Endothelial cell of umbilical vein (primary cell): Measurements from ENCODE around the gene ARMC7.

Source experiments
- EZH2 ChIP-seq: IDR thresholded peaks from 2 replicates; pipeline ENCODE4 v1.6.1; 2012; ENCODE audit warnings: borderline replicate concordance, low read depth, mild to moderate bottlenecking, moderate library complexity, low read length, inconsistent platforms; ENCODE audit not compliant: severe bottlenecking
- FOS ChIP-seq: IDR thresholded peaks from 2 replicates; pipeline ENCODE4 v1.6.1; 2011; ENCODE audit warnings: mild to moderate bottlenecking, low read length, moderate library complexity, borderline replicate concordance; ENCODE audit not compliant: insufficient read depth
- GATA2 ChIP-seq: IDR thresholded peaks from 2 replicates; pipeline ENCODE4 v1.7.0; 2011; ENCODE audit warnings: low read depth, mild to moderate bottlenecking, moderate library complexity, mixed read lengths, low read length; ENCODE audit not compliant: insufficient read length, insufficient read depth
- JUN ChIP-seq: IDR thresholded peaks from 2 replicates; pipeline ENCODE4 v1.6.1; 2011; ENCODE audit warnings: borderline replicate concordance, low read depth; ENCODE audit not compliant: insufficient read length, insufficient read depth
- MYC ChIP-seq: IDR thresholded peaks from one replicate; pipeline ENCODE4 v1.6.1; 2011; ENCODE audit warnings: mild to moderate bottlenecking, low read depth, low read length
- POLR2A ChIP-seq: IDR thresholded peaks from 2 replicates; pipeline ENCODE4 v1.6.1; 2012; ENCODE audit warnings: low read depth, mild to moderate bottlenecking, control low read depth, low read length
- POLR2AphosphoS5 ChIP-seq: IDR thresholded peaks from 2 replicates; pipeline ENCODE4 v1.6.1; 2012; ENCODE audit warnings: low read depth, mild to moderate bottlenecking, control low read depth, low read length, moderate library complexity; ENCODE audit not compliant: insufficient read depth
- TF ChIP-seq, protein P1 (sequence below), 2 donors: IDR thresholded peaks; 1 replicate in 1 of 2; 2 replicates in 1 of 2; pipeline ENCODE4 v1.5.1; 2011; ENCODE audit warnings: low read length in 2 of 2, mild to moderate bottlenecking in 2 of 2, moderate library complexity in 2 of 2, control low read depth in 1 of 2, inconsistent platforms in 1 of 2, low read depth in 1 of 2; ENCODE audit not compliant: insufficient read depth in 1 of 2; ENCODE audit errors: extremely low read depth in 1 of 2
- TF ChIP-seq, protein P2 (sequence below): IDR thresholded peaks from 2 replicates; pipeline ENCODE4 v1.6.1; 2011; ENCODE audit not compliant: insufficient read depth, insufficient read length

DNA sequence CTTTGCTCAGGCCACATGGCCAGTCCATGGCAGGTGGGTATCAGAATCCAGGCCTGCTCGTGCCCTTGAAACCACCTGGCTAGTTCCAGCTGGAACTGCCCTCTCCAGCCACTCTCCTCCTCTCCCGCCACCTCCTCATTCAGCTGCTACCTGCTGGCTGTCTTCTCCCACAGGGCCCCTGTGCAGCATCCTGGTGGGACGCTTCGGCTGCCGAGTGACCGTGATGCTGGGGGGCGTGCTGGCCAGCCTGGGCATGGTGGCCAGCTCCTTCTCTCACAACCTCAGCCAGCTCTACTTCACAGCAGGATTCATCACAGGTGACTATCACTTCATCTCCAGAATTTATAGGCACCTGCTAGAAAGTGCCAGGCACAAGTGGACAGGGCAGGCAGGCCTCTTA is 11.9 kb upstream of the ARMC7 start:
- TF ChIP-seq, protein P1, sequence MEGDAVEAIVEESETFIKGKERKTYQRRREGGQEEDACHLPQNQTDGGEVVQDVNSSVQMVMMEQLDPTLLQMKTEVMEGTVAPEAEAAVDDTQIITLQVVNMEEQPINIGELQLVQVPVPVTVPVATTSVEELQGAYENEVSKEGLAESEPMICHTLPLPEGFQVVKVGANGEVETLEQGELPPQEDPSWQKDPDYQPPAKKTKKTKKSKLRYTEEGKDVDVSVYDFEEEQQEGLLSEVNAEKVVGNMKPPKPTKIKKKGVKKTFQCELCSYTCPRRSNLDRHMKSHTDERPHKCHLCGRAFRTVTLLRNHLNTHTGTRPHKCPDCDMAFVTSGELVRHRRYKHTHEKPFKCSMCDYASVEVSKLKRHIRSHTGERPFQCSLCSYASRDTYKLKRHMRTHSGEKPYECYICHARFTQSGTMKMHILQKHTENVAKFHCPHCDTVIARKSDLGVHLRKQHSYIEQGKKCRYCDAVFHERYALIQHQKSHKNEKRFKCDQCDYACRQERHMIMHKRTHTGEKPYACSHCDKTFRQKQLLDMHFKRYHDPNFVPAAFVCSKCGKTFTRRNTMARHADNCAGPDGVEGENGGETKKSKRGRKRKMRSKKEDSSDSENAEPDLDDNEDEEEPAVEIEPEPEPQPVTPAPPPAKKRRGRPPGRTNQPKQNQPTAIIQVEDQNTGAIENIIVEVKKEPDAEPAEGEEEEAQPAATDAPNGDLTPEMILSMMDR (IDR thresholded peaks at IDR 0.05; ENCODE audit: extremely low read depth in 1 of 2, insufficient read depth in 1 of 2, low read depth in 1 of 2, low read length in 2 of 2): no peak
- TF ChIP-seq EZH2 (no peak), POLR2A (no peak), MYC (no peak), FOS (no peak), POLR2AphosphoS5 (no peak), JUN (no peak), GATA2 (no peak)
- TF ChIP-seq, protein P2, sequence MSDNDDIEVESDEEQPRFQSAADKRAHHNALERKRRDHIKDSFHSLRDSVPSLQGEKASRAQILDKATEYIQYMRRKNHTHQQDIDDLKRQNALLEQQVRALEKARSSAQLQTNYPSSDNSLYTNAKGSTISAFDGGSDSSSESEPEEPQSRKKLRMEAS: no peak
